HG03139 (cell line): Measurements from ENCODE around the gene BCCIP.

Source experiments
- ATAC-seq: cut with Tn5 transposase; IDR thresholded peaks from one replicate; pipeline ENCODE4 v1.9.1; 2021; ENCODE audit not compliant: unreplicated experiment

The BCCIP gene

DNA sequence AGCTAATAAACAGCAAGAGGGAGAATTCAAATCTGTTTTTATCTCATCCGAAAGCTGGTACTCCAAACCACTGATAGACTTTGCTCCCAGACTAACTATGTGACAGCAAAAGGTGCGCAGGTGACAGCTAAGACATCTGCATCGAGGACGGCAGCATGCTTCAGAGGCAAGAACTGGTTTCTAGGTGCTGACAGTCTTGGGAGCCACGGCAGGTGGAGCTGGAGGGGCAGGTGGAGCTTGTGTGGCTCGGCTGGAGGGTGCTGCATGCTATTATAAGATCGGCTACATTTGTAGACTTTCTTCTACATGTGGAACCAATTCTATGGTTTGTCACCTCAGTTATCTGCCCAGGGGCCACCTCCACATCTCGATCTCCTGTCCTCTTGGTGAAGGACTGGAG, 25.9 kb upstream of the BCCIP start:
- ATAC-seq = no peak

- no peak for ATAC-seq
Observed at GRCh38 chr10:125797994-125798662, 25.2 kb upstream of the BCCIP start.

- ATAC-seq = no peak
Observed at GRCh38 chr10:125799451-125800182, 23.7 kb upstream of the BCCIP start.

GRCh38 chr10:125801574-125801973, 21.8 kb upstream of the BCCIP start:
- no peak for ATAC-seq

DNA sequence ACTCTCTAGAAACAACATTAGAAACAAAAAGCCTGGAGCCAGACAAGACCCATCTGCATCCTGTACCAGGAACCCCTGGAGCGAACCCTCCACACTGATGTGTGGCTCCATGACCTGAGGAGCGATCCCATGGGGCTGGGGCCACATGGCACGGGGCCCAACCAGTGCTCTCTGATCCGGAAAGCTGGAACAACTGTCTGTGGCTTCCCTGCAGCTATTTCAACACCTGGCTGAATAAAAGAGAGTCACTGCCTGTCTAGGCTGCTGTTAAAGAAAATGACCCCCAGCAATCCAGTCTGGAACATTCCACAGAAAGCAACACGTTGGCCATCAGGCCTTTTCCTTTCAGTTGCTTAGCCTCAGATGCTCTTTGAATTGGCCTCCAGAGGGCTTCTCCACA, 21.2 kb upstream of the BCCIP start:
- ATAC-seq = no peak

- no peak for ATAC-seq
Observed at GRCh38 chr10:125802739-125803138, 20.6 kb upstream of the BCCIP start.

- no peak for ATAC-seq
Observed at GRCh38 chr10:125808047-125808446, 15.3 kb upstream of the BCCIP start.

DNA sequence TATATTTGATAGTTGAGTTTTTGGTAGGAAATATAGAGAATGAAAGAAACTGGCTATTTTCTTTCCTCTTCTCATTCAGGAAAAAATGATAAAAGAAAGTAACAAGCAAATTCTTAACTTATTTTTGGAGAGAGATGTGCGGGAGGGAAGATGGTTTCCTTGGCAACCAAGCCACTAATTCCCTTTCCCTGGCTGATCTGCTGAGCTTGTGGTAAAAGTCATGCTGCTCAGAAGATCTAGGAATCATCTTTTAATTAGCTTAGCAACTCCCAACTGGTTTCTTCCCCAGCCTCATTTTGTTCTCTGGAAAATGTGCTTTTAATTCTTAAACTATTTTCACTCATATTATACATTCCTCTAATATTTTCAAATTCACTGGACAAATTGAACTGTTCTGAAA, 12.1 kb upstream of the BCCIP start:
- no peak for ATAC-seq

- ATAC-seq = no peak
Observed at GRCh38 chr10:125812128-125812750, 11.1 kb upstream of the BCCIP start.

DNA sequence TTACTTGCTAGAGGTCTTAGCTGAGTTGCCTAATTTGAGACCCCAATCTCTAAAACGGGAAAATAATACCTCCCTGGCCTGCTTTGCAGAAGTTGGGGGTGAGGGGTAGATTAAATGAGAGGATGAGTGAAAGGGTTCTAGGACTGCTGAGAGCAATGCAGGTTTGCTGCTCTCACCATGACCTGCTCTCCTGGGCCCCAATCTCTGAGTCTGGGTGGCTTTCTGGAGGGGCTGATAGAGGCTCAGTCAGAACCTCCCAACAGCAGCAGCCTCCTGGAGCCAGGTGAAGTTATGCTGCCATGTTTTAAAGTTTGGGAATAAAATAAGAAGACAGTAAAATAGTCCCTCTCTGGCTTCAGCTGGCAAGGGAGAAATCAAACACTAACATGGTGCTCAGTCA, 7.6 kb upstream of the BCCIP start:
- no peak for ATAC-seq

- no peak for ATAC-seq
Observed at GRCh38 chr10:125816548-125816947, 6.8 kb upstream of the BCCIP start.

GRCh38 chr10:125817337-125817946, 5.9 kb upstream of the BCCIP start:
- ATAC-seq = no peak

DNA sequence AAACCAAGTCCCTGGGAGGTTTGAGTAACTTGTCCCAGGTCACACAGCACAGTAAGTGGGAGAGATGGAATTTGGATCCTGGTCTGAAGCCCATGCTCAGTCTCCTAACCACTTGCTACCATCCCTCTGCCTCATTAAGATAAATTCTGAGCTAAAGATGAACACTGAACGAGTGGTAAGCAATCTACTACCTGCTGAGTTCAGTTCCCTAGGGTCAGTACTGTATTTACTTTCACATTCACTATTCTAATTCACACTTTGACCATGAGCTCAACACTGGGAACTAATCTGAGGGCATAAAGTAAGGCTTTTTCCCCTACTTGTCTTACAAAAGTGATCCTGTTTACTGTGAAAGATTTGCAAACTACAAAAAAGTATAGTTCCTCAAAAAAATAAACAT, 2.6 kb upstream of the BCCIP start:
- peak; percentile 47 for ATAC-seq

- no peak for ATAC-seq
Observed at GRCh38 chr10:125823663-125824251, 411 bp downstream of the BCCIP start.

DNA sequence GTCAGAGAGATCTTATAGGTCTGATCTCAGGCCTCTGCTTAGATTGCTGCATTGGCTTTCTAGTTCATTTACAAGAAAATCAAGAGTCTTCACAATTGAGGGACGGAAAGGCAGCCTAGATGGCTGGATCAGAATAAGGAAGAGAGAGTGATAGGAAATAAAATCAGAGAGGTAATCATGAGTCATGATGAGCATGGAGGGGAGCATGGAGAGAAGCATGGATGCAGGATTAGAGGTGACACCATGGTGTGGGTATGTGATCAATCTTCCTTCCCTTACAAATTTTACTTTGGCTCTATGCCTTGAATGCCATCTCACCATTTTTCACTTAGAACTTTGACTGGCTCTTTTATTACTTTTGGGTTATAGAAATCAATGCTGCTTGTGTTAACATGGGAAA, 1.4 kb downstream of the BCCIP start:
- no peak for ATAC-seq

- ATAC-seq = no peak
Observed at GRCh38 chr10:125827133-125827532, 3.8 kb downstream of the BCCIP start.

GRCh38 chr10:125828311-125828710, 5.0 kb downstream of the BCCIP start:
- no peak for ATAC-seq

DNA sequence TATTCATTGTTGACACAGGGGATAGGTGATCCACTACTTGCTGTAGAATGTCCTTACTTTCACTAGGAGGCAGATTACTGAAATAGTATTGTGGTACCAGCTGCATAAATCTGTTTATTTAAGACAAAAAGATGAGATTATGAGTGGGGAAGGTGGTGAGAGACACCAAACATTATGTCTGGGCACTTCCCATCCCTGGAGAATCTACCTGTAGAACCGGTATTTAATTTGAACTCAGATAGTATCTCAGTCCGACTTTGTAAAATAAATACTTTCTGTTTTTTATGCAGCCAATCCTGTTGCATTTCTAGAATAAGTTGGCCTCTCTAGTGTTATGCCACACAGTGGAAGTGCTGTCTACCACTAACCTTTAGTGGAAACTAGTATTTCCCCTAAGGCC, 13.4 kb downstream of the BCCIP start:
- ATAC-seq = no peak

DNA sequence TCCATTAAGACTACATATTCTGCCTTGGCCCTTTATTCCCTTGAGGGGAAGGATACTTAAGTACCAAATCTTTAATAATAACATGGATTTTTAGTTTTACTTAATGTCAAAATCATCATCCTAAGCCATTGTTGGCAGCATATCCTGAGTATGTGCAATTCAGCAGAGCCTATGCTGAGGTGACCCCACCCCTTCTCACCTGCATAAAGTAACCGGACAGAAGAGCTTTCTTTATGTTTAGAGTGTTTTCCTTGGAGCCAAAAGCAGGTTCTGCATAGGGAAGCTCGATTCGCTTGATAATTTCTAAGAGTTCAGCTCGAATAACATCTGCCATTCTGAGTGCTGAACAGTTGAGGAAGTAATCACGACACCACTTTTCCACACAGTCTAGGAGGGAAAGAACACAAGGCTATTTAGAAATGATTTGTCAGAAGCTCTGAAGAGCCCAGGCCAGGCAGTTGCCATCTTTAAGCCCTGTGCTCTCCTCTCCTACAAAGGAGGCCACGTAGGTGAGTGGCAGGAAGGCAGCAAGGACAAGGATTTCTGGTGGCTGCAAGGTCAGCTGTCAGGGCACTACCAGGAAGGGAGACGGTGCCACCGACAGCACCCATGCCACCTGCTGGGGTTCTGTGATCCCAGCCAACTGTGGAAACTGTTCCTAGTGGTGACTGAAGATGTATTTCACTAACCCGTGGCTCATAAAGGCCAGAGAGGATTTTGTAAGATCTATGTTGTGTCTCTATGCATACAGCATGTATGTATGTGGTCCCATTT, 15.6 kb downstream of the BCCIP start:
- ATAC-seq = no peak

GRCh38 chr10:125840406-125840805, 17.1 kb downstream of the BCCIP start:
- no peak for ATAC-seq

GRCh38 chr10:125840955-125841354, 17.6 kb downstream of the BCCIP start:
- no peak for ATAC-seq
